IPS-11a (cell line): ENCODE measurements around the gene GRAP.

Source experiments
- H3K4me3 ChIP-seq: one replicate; pipeline ENCODE4 v1.5.1; 2013; ENCODE audit warnings: low read depth, low read length, control low read depth

The GRAP gene

DNA sequence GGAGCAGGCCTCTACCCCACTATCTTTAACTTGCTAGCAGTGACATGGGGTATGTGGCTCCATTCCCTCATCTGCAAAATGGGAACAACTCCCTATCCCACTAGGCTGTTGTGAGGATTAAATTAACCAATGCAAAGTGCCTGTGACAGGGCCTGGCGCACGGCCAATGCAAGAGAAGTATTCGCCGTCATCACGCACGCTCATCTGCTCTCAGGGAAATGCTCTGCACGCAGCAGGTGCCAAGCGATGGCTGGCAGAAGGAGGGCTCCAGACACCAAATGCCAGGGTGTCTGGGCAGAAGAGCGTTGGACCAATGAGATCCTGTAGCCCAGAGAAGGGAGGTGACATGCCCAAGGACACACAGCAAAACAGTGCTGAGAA is 59.5 kb downstream of the GRAP start:
- H3K4me3 ChIP-seq: no peak overlapping the region

DNA sequence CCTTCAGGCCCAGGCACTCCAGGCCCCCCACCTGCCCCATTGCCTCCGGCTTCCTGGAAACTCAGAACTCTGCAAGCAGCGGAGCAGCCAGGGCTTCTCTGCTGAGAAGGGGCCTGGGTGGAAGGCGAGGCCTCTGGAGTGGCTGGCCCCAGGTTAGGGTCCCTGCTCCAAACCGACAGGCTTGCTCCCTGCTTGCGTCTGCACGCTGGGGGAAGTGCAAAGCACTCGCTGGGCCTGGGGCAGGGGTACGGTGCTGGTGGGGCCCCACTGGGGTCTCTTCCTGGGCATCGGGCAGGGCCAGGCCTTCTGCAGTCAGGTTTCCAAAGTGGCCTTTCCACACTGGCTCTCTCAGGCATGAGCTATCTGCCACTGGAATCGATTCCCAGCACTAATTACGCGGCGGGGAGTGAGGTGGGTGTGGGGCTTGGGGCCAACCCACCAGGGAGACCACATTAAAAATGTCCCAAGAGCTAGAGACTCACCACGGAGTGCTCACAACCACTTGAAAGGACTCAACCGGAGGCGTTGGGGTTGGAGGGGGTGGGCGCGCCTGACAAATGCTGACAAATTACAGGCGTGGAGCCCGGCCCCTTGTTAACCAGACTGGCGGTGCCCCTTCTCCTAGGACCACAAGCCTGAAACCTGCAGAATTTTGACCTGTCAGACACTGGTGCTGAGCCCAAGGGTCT is 60.1 kb downstream of the GRAP start:
- H3K4me3 ChIP-seq: no peak overlapping the region

DNA sequence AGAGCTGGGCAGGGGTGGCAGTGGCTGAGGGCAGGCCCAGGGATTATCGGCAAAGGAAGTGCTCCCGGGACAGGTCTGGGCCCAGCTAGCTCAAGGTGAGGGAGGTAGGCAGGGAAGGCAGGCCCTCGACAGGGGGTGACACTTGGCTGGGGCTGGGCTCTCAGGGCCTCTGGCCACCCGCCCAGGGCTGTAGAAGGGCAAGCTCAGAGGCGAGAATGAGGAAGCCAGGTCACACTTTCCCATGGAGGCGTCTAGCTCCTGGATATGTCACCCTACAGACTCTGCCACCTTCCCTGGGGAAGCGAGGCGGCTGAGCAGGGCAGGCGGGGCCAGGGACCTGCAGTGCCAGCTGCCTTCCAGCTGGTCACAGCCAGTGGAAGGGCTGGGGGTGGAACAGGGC is 61.3 kb downstream of the GRAP start:
- H3K4me3 ChIP-seq: no peak overlapping the region

DNA sequence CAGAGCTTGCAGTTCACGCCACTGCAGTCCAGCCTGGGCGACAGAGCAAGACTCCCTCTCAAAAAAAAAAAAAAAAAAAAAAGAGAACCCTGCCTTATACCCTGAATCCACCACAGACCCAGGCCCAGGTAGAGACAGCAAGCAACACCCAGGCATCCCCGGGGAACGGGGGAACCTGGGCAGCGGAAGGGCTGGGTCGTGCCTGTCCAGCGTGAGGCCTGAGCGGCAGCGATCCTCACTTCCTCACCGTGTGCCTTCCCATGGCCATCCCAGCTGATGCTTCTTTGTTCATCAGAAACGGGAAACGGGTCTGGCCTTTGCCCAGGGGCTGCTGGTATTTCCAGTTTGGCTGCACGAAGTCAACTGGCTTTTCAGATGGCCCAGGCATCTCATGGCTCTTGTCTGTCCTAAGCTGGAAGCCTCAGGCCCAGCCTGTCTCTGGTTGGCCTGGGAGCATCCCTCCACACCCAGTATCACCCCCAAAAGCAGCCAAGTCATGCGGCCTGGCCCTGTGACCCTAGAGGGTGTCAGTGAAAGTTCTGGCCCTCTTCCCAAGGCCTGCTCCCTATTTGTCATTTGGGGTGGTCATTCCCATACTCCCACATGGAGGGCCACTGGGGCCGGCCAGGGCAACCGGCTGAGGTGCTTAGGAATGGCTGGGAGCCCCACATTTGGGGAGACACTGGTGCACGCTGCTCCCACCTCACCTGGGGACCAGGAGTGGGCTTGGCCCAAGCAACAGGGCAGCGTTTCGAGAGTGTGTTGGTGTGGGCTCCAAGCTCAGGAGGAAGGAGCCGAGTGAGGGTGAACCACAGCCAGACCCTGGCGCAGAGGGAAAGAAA is 62.3 kb downstream of the GRAP start:
- no peak overlapping the region for H3K4me3 ChIP-seq

DNA sequence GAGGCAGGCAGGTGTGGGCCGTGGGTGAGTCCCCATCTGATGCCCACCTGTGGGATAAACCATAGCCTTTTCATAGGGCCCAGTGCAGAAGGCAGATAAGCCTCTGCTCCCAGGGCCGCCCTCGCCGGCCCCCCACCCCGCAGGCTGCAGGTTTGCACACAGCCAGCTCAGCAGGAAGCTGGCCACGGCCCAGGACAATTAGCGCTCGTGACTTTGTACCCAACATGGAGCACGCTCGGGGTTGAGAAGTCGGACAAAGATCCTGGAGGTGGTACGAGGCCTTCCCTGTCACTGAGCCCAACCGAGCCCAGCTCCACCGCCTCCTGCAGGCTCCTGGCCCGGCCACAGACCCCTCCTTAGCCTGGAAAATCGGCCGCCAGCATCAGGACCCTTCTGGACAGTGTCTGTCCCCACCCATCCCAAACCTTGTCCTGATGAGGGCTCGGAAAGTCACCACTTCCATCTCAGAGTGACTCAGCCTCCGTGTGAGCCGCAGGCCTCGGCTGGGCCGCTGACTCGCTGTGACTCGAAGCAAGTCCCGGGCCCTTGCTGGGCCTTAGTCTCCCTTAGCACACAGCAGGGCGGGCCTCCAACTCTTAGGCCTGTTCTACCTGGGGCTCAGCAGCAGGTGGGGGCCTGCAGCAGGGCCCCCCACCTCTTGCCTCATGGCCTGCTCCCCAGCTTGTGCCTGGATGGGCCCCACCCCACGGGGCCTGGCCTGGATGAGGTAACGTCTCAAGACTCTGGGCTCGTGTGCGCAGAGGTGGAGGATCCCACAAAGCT is 64.9 kb downstream of the GRAP start:
- H3K4me3 ChIP-seq: no peak overlapping the region

DNA sequence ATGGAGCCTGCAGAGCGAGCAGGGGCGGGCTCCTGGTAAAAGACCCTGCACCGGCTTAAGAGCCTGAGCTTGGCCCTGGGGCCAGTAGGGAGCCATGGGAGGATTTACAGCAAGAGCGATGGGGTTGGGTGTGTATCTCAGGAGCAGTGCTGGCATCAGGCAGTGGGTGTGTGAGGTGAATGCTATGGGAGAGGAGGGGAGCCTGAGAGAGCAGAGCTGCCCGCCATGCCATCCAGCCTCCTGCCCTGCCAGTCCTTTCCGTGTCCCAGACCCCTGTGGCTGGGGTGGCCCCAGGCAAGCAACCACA is 65.5 kb downstream of the GRAP start:
- no peak overlapping the region for H3K4me3 ChIP-seq

DNA sequence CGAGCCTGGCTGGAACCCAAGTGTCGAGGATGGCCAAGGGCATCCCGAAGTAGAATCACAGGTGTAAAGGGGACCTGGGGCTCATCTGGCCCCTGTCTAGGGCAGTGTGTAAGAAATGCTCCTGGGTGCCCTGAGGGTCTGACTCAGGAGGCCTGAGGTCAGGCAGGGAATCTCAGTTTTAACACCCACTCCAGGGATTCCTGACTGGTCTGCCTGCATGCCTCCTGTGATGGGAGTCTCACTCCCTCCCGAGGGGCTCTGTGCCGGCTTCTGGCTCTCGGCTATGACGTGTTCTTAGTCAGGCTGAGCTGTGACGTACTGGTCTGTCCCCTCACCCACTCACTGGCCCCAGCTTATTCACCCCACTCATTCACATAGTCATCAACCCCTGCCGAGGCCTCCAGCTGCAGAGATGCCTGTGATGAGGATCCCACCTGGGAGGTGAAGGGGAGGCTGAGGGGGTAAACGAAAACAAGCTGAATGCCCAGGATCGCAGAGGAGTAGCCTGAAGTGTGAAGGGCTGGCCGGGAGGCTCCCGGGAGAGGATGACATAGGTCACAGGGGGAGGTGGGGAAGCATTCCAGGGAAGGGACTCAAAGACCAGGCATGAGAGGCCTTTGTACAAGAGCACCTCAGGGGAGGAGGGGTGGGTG is 65.9 kb downstream of the GRAP start:
- no peak overlapping the region for H3K4me3 ChIP-seq

DNA sequence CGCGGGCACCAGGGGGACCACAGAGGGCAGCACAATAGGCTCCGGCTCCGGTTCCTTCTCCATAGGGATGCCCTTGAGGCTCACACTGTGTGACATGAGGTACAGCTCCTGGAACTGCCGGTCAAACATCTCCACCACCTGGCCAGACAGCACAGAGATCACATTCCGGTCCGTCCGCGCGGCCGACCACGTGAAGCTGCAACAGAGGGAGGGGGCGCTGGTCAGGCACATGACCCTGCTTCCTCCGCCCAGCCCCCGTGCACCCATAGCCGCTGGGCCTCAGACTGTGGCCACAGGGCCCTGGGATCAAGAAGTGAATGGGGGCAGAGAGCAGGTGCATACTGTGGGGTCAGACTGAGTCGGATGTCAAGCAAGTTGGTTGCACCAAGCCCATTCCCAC is 68.1 kb downstream of the GRAP start:
- H3K4me3 ChIP-seq: no peak overlapping the region

DNA sequence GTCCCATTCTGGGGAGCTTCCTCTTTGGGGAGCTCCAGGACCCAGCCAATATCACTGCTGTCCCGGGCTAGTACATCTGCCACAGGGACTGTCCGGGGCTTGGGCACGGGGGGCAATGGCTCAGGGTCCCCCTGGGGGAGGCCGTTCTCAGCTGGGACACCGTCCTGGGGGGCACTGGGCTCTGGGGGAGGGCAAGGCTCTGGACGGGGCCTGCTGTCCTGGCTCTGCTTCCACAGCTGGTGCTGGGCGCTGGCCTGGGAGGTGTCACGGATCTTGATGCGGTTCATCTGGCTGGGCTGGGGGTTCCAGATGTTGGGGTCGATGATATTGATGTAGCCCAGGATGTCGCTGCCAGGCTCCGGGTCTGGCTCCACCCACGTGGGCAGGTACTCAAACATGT is 68.7 kb downstream of the GRAP start:
- H3K4me3 ChIP-seq: no peak overlapping the region

DNA sequence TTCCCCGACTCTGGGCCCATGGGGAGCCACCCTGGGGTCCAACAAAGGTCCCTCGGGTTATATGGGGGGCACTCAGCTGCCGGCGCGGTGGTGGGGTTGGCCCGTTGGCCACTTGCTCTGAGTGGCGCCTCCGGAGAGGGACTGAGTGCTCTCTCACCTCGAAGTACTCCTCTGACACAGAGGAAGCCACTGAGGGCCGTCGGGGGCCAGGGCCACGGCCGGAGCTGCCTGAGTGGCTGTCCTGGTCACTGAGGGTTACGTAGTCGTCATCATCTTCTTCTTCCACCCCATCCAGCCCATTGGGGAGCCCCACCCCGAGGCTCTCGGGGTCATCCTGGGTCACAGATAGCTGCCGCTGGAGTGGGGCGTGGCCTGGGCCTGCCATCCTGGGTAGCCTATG is 69.1 kb downstream of the GRAP start:
- no peak overlapping the region for H3K4me3 ChIP-seq

DNA sequence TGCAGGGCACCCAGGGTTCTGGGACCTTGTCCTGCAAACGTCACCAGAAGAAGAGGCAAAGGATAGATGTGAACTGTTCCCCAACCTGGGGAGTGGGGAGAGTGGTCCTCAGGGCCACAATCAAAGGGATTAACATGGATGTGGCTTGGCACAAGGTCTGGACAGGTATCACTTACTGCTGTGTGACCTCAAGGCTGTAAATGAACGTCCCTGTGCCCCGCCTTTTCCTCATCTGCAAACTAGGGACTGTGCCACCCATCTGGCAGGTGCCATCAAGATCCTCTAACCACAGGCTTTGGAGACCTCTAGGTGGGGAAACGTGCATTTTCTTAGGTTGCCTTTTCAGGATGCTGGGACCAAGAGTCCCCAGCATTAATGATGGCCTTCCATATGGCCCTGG is 69.7 kb downstream of the GRAP start:
- H3K4me3 ChIP-seq: no peak overlapping the region

DNA sequence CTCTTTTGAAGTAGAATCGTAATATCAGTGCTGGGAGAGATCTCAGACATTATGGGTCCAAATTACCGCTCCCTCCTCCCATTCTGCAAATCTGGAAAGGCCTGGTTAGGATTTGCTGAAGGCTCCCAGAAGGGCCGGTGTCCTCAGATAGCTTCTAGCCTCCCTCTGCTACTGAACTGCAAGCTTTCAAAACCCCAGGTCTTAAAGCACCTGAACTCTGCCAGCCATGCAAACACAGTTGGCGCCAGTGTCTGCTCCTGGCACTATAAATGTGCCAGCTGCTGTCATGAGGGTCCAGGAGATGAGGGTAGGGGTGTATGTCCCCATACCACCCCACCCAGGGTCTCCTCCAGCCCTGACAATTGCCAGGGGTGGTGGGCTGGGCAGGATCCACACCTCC is 70.6 kb downstream of the GRAP start:
- no peak overlapping the region for H3K4me3 ChIP-seq

DNA sequence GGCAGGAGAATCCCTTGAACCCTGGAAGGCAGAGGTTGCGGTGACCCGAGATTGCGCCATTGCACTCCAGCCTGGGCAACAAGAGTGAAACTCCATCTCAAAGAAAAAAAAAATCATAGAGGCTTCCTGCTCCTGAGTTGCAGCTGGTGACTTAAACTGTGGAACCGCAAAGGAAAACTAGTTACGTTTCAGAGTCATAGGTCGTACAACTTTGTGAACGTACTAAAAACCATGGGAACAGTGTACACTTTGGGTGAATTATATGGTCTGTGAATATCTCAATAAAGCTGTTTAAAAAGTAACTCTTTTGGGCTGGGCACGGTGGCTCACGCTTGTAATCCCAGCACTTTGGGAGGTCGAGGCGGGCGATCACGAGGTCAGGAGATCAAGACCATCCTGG is 71.2 kb downstream of the GRAP start:
- H3K4me3 ChIP-seq: no peak overlapping the region

DNA sequence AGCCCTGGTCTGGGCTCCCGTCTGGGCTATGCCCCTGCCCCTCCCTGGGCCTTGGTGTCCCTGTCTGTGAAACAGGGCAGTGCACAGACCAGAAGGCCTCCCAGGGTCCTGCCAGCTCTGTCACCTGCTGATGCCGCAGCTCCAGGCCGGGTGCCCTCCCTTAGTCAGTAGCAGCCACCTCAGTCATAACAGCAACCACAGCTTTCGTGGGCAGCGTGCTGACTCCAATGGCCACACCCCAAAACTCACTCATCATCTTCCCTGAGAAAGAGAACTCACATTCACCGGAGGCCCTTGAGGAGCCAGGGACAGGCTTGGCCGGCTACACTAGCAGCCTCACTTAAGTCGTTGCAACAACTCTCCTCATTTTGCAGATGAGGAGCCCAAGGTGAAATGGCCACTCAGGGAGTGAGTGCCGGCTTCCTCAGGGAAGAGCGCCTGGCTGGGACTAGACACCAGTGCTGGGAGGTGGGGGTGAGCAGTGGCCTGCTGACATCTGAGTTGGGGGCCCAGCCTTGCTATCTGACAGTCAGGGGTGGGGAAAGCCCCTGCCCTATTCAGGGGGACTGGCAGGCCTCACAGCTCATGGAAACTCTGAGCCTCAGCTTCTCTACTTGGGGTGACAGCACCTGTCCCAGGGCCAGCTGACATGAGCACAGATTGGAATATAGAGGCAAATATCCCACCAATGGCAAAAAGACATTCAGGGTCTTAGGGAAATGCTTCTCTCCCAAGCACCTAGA is 72.2 kb downstream of the GRAP start:
- H3K4me3 ChIP-seq: no peak overlapping the region

DNA sequence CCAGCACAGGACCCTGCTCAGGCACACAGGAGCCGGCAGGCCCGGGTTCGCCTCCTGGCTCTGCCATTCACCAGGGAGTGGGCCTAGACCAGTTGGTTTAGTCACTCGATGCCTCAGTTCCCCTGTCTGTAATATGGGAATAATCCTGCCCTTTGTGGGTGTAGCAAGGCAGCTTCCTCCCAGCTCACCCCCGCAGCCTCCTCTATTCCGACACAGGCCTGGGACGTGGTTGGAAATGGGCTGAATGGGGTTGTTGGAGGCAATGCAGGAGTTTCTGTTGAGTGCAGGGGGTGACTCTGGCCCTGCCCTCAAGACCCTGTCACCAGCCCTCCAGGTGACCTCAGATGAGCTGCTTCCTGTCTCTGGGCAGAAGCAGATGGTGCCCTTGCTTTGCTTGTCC is 75.0 kb downstream of the GRAP start:
- no peak overlapping the region for H3K4me3 ChIP-seq
